Activated CD4-positive, CD25-positive, alpha-beta regulatory T cell treated with anti-CD3 and anti-CD28 coated beads, Interleukin-2, amount 50 U/mL, for 24 hours (primary cell): Measurements from ENCODE around the gene PITPNC1.
A peak's percentile ranks its signal among the peaks of the same experiment; 100 is the strongest.

Source experiments
- ATAC-seq, 2 donors: fragments of 150-1000 bp; cut with Tn5 transposase; one replicate each; pipeline ENCODE4 v1.10.0; 2021; ENCODE audit warnings: mild to moderate bottlenecking in 1 of 2, moderate library complexity in 1 of 2

PITPNC1 gene

GRCh38 chr17:67435786-67436185, 58.7 kb downstream of the PITPNC1 start:
- ATAC-seq, result no peak

DNA sequence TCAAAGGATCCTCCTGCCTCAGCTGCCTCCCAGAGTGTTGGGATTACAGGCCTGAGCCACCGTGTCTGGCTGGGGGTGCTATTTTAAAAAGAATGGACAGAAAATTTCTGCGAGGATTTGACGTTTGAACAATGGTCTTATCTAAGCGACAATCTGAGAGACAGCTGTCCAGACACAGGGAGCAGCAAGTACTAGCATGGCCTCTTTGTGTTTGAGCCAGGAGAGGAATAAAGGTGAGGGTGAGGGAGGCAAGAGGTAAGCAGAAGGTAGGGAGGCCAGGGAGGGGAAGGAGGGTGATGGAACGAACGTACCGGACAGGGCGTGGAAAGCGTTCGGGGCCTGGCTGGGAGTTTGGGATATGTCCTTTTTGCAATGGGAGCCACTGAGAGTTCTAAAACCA, 59.2 kb downstream of the PITPNC1 start:
- no peak for ATAC-seq

GRCh38 chr17:67438667-67439066, 61.6 kb downstream of the PITPNC1 start:
- ATAC-seq, result no peak

DNA sequence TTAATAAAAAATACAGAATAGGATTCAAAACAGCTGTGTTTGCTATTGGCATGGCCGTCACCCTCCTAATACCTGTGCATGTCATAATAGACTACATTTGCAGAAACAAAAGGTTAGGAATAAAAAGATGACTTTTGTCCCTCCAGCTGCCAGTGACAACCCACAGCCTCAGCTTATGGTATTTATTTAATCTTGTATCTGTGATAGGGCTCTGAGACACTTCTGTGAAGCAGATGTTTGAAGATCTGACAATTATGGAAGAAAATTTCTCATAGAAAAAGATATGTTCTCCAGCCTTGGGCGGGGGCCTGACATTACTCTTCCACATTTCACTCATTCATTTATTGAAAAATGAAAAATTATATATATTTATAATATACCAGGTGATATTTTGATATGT, 62.2 kb downstream of the PITPNC1 start:
- ATAC-seq, result no peak

DNA sequence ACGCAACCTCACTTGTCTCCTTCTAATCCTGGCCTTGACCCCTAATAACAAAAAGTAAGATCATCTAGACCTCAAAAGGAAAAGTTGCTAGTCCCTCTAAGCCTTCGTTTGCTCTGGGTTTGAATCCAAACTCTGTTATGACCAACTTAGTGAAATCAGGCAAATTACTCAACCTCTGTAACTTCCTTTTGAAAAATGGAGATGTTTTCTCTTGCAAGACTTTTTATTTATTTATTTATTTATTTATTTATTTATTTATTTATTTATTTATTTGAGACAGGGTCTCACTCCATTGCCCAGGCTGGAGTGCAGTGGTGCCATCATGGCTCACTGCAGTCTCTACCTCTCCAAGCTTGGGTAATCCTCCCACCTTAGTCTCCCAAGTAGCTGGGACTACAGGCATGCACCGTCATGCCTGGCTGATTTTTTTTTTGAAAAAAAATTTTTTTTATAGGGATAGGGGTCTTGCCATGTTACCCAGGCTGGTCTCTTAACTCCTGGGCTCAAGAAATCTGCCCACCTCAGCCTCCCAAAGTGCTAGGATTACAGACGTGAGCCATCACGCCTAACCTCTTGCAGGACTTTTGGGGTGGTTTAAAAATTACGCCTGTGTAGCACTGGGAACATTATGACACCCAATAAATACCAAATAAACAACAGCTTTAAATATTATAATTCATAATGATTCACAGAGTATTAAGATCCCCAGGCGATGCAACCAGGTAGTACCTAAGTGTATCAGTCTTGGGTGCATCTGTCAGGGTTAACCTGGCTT, 63.4 kb downstream of the PITPNC1 start:
- ATAC-seq, result no peak

GRCh38 chr17:67441052-67441895, 64.2 kb downstream of the PITPNC1 start:
- ATAC-seq, result peak; percentile 94 to 96

- no peak for ATAC-seq
Observed at GRCh38 chr17:67441896-67442219, 64.8 kb downstream of the PITPNC1 start.

DNA sequence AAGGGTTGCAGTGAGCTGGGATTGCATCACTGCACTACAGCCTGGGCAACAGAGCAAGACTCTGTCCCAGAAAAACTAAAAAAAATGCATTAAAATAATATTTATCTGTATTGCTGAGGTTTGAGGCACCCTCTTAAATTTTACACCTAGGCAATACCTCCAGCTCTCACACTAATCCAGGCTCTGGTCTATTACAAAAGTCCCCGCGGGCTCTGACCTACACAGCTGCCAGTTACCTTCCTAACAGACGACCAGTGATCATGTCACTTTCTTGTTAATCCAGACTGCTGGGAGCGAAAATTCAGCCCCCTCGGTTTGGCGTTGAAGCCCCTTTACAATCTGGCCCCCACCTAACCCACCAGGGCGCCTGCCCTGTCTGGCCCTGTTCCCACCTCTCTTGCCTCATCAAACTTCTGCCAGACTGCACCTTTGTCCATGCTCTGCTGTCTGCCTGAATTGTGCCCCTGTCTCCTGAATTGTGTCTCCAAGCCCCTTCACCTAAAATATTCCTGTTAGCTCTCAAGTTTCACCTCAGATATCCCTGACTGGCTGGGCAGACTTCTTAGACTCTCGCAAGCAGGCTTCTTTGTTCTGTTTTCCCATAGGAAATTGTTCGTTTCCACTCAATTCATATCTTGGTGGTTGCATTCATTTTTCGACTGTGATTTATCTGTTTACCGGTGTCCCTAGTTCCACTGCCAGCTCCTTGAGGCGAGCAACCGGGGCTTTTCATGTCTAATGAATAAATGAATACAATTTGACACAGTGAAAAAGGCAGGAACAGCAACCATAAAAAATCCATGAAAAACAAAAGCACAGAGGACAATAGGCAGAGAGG, 65.9 kb downstream of the PITPNC1 start:
- no peak for ATAC-seq

GRCh38 chr17:67443931-67444595, 67.0 kb downstream of the PITPNC1 start:
- ATAC-seq, result no peak

DNA sequence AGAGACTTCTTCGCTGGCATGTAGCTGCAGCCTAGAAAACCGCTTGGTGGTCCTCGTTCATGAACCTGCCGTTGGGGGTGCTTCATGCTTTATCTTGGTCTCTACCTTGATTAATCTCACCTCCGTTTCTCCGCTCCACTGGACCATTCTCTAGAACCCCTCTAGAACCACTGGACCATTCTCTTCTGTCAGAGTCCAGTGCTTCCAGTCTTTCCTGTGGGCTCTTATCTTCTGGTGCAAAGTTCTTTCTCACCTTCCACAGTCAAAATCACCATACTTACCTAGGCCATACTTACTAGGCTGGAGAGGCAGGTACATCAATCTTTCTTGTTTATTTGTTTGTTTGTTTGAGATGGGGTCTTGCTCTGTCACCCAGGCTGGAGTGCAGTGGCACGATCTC, 71.4 kb downstream of the PITPNC1 start:
- no peak for ATAC-seq

GRCh38 chr17:67449065-67449464, 72.0 kb downstream of the PITPNC1 start:
- ATAC-seq, result no peak

- ATAC-seq, result no peak
Observed at GRCh38 chr17:67449845-67450755, 73.0 kb downstream of the PITPNC1 start.

DNA sequence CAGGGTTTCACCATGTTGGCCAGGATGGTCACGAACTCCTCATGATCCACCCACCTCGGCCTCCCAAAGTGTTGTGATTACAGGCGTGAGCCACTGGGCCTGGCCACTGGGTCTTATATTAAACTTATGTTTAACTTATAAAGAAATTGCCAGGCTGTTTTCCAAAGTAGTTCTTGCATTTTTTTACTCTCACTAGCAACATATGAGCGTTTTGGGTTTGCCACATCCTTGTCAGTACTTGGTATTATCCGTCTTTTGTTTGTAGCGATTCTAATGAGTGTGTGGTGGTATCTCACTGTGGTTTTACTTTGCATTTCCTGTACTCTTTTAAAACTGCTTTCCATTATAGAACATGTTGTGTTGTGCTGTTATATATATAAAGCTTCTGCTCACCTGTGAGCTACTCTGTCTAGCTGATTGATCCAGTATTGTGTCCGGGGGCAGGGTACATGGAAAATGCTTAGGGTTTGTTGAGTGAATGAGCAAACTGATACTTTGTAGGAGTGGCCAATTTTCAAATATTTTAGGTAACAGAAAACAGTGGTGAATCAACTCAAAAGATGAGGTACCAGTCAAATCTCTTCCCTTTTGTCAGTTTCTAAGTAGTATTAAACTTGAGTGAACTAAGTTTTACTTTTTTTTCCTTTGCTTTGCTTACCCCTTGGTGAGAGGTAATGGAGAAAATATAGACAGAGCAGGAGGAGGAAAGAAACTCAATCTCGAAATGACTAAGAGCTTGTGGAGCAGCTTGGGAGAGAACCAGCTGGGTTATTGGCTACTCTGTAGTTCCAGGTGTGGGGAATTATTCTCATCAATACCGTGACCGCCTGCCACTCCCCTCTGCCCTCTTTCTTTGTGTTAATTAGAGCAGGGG, 75.8 kb downstream of the PITPNC1 start:
- peak; percentile 83 to 88 for ATAC-seq

DNA sequence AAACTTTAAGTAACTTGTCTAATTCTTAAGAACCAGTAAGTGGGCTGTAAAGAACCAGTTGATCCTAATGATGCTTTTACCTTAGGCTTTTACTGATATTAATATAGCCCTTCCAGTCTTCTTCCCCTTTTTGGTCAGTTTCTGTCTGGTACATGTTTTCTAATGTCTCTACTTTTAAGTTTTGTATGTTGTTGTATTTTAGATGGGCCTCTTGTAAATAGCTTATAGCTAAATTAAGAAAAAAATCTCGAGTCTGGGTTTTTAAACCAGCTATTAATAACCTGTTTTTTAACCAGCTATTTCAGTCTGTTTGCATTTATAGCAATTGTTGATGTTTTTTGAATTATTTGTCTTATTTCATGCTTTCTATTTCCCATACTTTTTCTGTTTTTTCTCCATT, 79.0 kb downstream of the PITPNC1 start:
- ATAC-seq, result no peak

- ATAC-seq, result no peak
Observed at GRCh38 chr17:67456889-67457288, 79.8 kb downstream of the PITPNC1 start.

DNA sequence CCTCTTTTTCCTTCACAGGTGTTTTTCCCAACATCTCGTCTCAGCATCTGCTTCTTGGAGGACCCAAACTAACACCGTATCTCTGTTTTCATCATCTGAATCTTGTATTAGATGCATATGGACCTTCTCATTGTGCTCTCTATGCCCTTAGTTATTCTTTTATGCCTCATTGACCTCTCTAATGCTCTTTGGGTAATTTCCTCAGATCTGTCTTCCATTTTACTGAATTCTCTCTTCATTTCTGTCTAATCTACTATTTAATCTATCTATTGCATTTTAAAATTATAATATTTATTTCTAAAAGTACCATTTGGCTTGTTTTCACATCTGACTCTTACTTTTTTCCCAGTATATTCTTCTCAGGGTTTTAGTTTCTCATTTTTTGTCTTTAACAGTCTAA, 81.1 kb downstream of the PITPNC1 start:
- no peak for ATAC-seq

DNA sequence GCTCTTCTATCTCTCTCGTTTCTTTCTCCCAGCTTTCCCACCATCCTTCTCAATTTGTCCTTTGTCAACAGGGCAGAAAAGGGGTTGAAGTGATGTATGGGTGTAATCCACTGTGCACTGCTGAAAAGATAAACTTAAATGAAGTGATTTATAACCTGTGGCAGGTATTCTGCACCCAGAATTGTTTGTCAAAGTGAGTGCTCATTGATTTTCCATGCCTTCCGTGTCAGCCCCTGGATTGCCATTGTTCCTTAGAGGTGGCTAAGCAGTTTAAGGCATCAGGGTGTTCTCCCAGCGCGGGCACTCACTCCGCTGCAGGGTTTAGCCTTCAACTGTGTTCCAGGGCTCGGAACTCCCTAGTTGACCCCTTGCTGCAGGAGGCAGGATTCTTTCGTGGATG, 82.9 kb downstream of the PITPNC1 start:
- ATAC-seq, result no peak

DNA sequence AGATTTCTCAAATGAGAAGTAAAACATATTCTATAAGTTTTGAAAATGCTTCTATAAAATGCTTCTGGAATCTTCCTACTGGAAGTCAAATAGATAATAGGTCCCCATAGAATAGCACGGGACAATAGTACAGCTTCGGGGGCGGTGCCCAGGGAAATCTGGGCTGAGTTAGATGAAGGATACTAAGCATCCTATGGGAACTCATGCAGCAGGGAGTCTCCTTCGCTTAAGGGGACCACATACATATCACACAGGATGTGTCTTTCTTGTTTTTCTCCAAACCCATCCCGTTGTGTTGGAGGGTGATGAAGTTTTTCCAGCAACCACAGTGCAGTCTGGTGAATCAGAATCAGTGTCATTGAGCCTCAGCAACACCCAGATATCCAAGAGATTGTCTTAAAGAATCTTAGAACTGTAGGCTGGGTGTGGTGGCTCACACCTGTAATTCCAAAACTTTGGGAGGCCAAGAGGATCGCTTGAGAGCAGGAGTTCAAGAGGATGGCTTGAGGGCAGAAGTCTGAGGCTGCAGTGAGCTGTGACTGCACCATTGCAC, 84.2 kb downstream of the PITPNC1 start:
- peak in 1 of 2 donors; percentile 33 for ATAC-seq

- no peak for ATAC-seq
Observed at GRCh38 chr17:67461876-67462275, 84.8 kb downstream of the PITPNC1 start.

GRCh38 chr17:67466251-67466796, 89.2 kb downstream of the PITPNC1 start:
- no peak for ATAC-seq
